Activated CD8-positive, alpha-beta memory T cell treated with anti-CD3 and anti-CD28 coated beads, Interleukin-2, amount 50 U/mL, for 48 hours (primary cell): ENCODE results near the gene PDE5A.
"Not testable (repeated sequence)": the region's sequence is repeated elsewhere in the genome, so short reads cannot be mapped to it uniquely, and the experiment has no call there.

Source experiments
- DNase-seq: peaks from one replicate; pipeline ENCODE4 v3.0.0-alpha.2; 2020

PDE5A gene

GRCh38 chr4:119517361-119518229 lies 111.0 kb downstream of the PDE5A start:
- no peak for DNase-seq

- no peak for DNase-seq
Measured at GRCh38 chr4:119512398-119512797, 116.2 kb downstream of the PDE5A start.

GRCh38 chr4:119510395-119511149 lies 118.0 kb downstream of the PDE5A start:
- no peak for DNase-seq

- no peak for DNase-seq
Measured at GRCh38 chr4:119508281-119508680, 120.3 kb downstream of the PDE5A start.

- DNase-seq, result no peak
Measured at GRCh38 chr4:119506806-119507205, 121.8 kb downstream of the PDE5A start.

GRCh38 chr4:119504616-119505015 lies 124.0 kb downstream of the PDE5A start:
- no peak for DNase-seq

GRCh38 chr4:119501740-119502139 lies 126.9 kb downstream of the PDE5A start:
- DNase-seq, result no peak

- no peak for DNase-seq
Measured at GRCh38 chr4:119498527-119498926, 130.1 kb downstream of the PDE5A start.

GRCh38 chr4:119493886-119494285 lies 134.7 kb downstream of the PDE5A start:
- no peak for DNase-seq

GRCh38 chr4:119493419-119493818 lies 135.2 kb downstream of the PDE5A start:
- DNase-seq, result no peak

- no peak for DNase-seq
Measured at GRCh38 chr4:119490335-119490734, 138.3 kb downstream of the PDE5A start.

GRCh38 chr4:119489305-119489704 lies 139.3 kb downstream of the PDE5A start:
- DNase-seq, result no peak

- DNase-seq, result no peak
Measured at GRCh38 chr4:119480331-119480730, 148.3 kb downstream of the PDE5A start.

- no peak for DNase-seq
Measured at GRCh38 chr4:119479835-119480234, 148.8 kb downstream of the PDE5A start.

- no peak for DNase-seq
Measured at GRCh38 chr4:119479180-119479808, 149.3 kb downstream of the PDE5A start.

GRCh38 chr4:119478446-119479179 lies 150.0 kb downstream of the PDE5A start:
- DNase-seq, result no peak

- DNase-seq, result no peak
Measured at GRCh38 chr4:119477412-119478053, 151.1 kb downstream of the PDE5A start.

GRCh38 chr4:119471259-119471658 lies 157.3 kb downstream of the PDE5A start:
- DNase-seq, result no peak

GRCh38 chr4:119470737-119471063 lies 157.9 kb downstream of the PDE5A start:
- DNase-seq, result not testable (repeated sequence)

GRCh38 chr4:119470021-119470736 lies 158.4 kb downstream of the PDE5A start:
- not testable (repeated sequence) for DNase-seq

- not testable (repeated sequence) for DNase-seq
Measured at GRCh38 chr4:119469039-119469438, 159.6 kb downstream of the PDE5A start.

GRCh38 chr4:119462733-119463132 lies 165.9 kb downstream of the PDE5A start:
- DNase-seq, result not testable (repeated sequence)
